ENCODE measurements around the gene BCL2L13. TPM values are rescaled to one million over a fixed set of nuclear protein-coding genes. Genes with fewer than 3 reads are reported as not detected.
"Not testable (repeated sequence)": the region's sequence is repeated elsewhere in the genome, so short reads cannot be mapped to it uniquely, and the experiment has no call there.

BCL2L13 gene
- total RNA-seq, 2 experiments from 2014 or later, result 30.8 to 33.6 TPM

- H3K27ac Mint-ChIP-seq, result no peak overlapping the region
- no peaks in the 10 kb centered on the region for H3K4me1 Mint-ChIP-seq
- POLR2A ChIA-PET, result no interaction called here
- H3K9me3 Mint-ChIP-seq, result no peaks in the 10 kb centered on the region
- ATAC-seq (ENCODE audit: low read depth) (no peak), DNase-seq (no peak)
- H3K27me3 Mint-ChIP-seq, result no peaks in the 10 kb centered on the region
- H3K4me3 Mint-ChIP-seq, result no peak overlapping the region
- H3K36me3 Mint-ChIP-seq, result peaks cover 1% of the 10 kb centered on the region
Observed at GRCh38 chr22:17746916-17747315, 108.4 kb downstream of the BCL2L13 start.

GRCh38 chr22:17748555-17749353 lies 110.2 kb downstream of the BCL2L13 start:
- H3K9me3 Mint-ChIP-seq, result no peaks in the 10 kb centered on the region
- POLR2A ChIA-PET, result no interaction called here
- H3K27ac Mint-ChIP-seq, result no peak overlapping the region
- H3K27me3 Mint-ChIP-seq, result no peaks in the 10 kb centered on the region
- DNase-seq (no peak), ATAC-seq (ENCODE audit: low read depth) (no peak)
- H3K4me1 Mint-ChIP-seq, result no peaks in the 10 kb centered on the region
- no peak overlapping the region for H3K4me3 Mint-ChIP-seq
- H3K36me3 Mint-ChIP-seq, result no peaks in the 10 kb centered on the region

- no peak for ATAC-seq (ENCODE audit: low read depth)
- POLR2A ChIA-PET, result no interaction called here
- Mint-ChIP-seq H3K27me3 (no peaks in the 10 kb centered on the region), H3K4me1 (no peaks in the 10 kb centered on the region), H3K27ac (no peak overlapping the region), H3K9me3 (no peaks in the 10 kb centered on the region), H3K4me3 (no peak overlapping the region), H3K36me3 (no peaks in the 10 kb centered on the region)
- no peak for DNase-seq
Observed at GRCh38 chr22:17749605-17750395, 111.2 kb downstream of the BCL2L13 start.

GRCh38 chr22:17751596-17751995 lies 113.0 kb downstream of the BCL2L13 start:
- H3K36me3 Mint-ChIP-seq, result no peaks in the 10 kb centered on the region
- no peaks in the 10 kb centered on the region for H3K9me3 Mint-ChIP-seq
- DNase-seq, result no peak
- no peak for ATAC-seq (ENCODE audit: low read depth)
- POLR2A ChIA-PET, result no interaction called here
- H3K27ac Mint-ChIP-seq, result no peak overlapping the region
- no peak overlapping the region for H3K4me3 Mint-ChIP-seq
- no peaks in the 10 kb centered on the region for H3K4me1 Mint-ChIP-seq
- no peaks in the 10 kb centered on the region for H3K27me3 Mint-ChIP-seq

- Mint-ChIP-seq H3K36me3 (no peaks in the 10 kb centered on the region), H3K27ac (no peak overlapping the region), H3K27me3 (no peaks in the 10 kb centered on the region), H3K4me3 (no peak overlapping the region), H3K4me1 (no peaks in the 10 kb centered on the region), H3K9me3 (no peaks in the 10 kb centered on the region)
- POLR2A ChIA-PET, result no interaction called here
- no peak for DNase-seq
- ATAC-seq (ENCODE audit: low read depth), result no peak
Observed at GRCh38 chr22:17753401-17753989, 114.9 kb downstream of the BCL2L13 start.

- Mint-ChIP-seq H3K4me1 (no peaks in the 10 kb centered on the region), H3K27me3 (no peaks in the 10 kb centered on the region), H3K4me3 (no peak overlapping the region), H3K27ac (no peak overlapping the region), H3K9me3 (no peaks in the 10 kb centered on the region), H3K36me3 (no peaks in the 10 kb centered on the region)
- DNase-seq (no peak), ATAC-seq (ENCODE audit: low read depth) (peak; percentile 60)
- POLR2A ChIA-PET, result interaction anchor here (0.5 to 1.0 kb wide), 2 partner anchors 31 to 396 kb away, joined by 3 to 7 read pairs; partner anchors contain the start of gene USP18
Observed at GRCh38 chr22:17754233-17754925, 115.8 kb downstream of the BCL2L13 start.

- Mint-ChIP-seq H3K27ac (no peak overlapping the region), H3K4me1 (peaks cover 8% of the 10 kb centered on the region), H3K9me3 (no peaks in the 10 kb centered on the region), H3K36me3 (no peaks in the 10 kb centered on the region), H3K4me3 (no peak overlapping the region), H3K27me3 (peaks cover 5% of the 10 kb centered on the region)
- no peak for DNase-seq
- ATAC-seq (ENCODE audit: low read depth), result no peak
- POLR2A ChIA-PET, result no interaction called here
Observed at GRCh38 chr22:17761138-17761488, 122.6 kb downstream of the BCL2L13 start.

- POLR2A ChIA-PET, result interaction anchor here (0.6 kb wide), 1 partner anchor 14 kb away, joined by 3 read pairs; no protein-coding TSS in a partner anchor
- Mint-ChIP-seq H3K4me1 (peaks cover 18% of the 10 kb centered on the region), H3K27me3 (peaks cover 10% of the 10 kb centered on the region)
- not testable (repeated sequence) for H3K4me3 Mint-ChIP-seq; H3K9me3 Mint-ChIP-seq; H3K36me3 Mint-ChIP-seq; ATAC-seq (ENCODE audit: low read depth); H3K27ac Mint-ChIP-seq; DNase-seq
Observed at GRCh38 chr22:17763442-17763841, 124.9 kb downstream of the BCL2L13 start.

- Mint-ChIP-seq H3K4me1 (peaks cover 18% of the 10 kb centered on the region), H3K36me3 (no peaks in the 10 kb centered on the region), H3K4me3 (no peak overlapping the region), H3K27me3 (peaks cover 10% of the 10 kb centered on the region), H3K9me3 (no peaks in the 10 kb centered on the region), H3K27ac (no peak overlapping the region)
- DNase-seq (no peak), ATAC-seq (ENCODE audit: low read depth) (no peak)
- POLR2A ChIA-PET, result interaction anchor here (0.5 kb wide), 1 partner anchor 42 kb away, joined by 3 read pairs; no protein-coding TSS in a partner anchor
Observed at GRCh38 chr22:17764036-17764435, 125.5 kb downstream of the BCL2L13 start.

- not testable (repeated sequence) for ATAC-seq (ENCODE audit: low read depth); H3K36me3 Mint-ChIP-seq; H3K27ac Mint-ChIP-seq; H3K4me3 Mint-ChIP-seq; H3K9me3 Mint-ChIP-seq; DNase-seq
- H3K4me1 Mint-ChIP-seq, result peaks cover 18% of the 10 kb centered on the region
- POLR2A ChIA-PET, result interaction anchor here (0.6 kb wide), 1 partner anchor 425 kb away, joined by 4 read pairs; no protein-coding TSS in a partner anchor
- H3K27me3 Mint-ChIP-seq, result peaks cover 10% of the 10 kb centered on the region
Observed at GRCh38 chr22:17764852-17765251, 126.3 kb downstream of the BCL2L13 start.

- peaks cover 10% of the 10 kb centered on the region for H3K27me3 Mint-ChIP-seq
- no peak for DNase-seq
- H3K4me3 Mint-ChIP-seq, result peak overlapping the region; percentile 77
- peak overlapping the region; percentile 73 for H3K27ac Mint-ChIP-seq
- no peaks in the 10 kb centered on the region for H3K36me3 Mint-ChIP-seq
- no peaks in the 10 kb centered on the region for H3K9me3 Mint-ChIP-seq
- POLR2A ChIA-PET, result interaction anchor here (1.4 to 1.6 kb wide), 3 partner anchors 10 to 14 kb away, joined by 3 to 7 read pairs (median 6); no protein-coding TSS in a partner anchor
- peaks cover 27% of the 10 kb centered on the region for H3K4me1 Mint-ChIP-seq
- peak; percentile 81 for ATAC-seq (ENCODE audit: low read depth)
Observed at GRCh38 chr22:17767233-17768065, 128.9 kb downstream of the BCL2L13 start.

GRCh38 chr22:17769013-17769715 lies 130.6 kb downstream of the BCL2L13 start:
- Mint-ChIP-seq H3K4me3 (no peak overlapping the region), H3K27me3 (peaks cover 10% of the 10 kb centered on the region), H3K4me1 (peaks cover 35% of the 10 kb centered on the region), H3K9me3 (no peaks in the 10 kb centered on the region), H3K27ac (no peak overlapping the region), H3K36me3 (peaks cover 3% of the 10 kb centered on the region)
- DNase-seq, result no peak
- no peak for ATAC-seq (ENCODE audit: low read depth)
- POLR2A ChIA-PET, result no interaction called here

Measured in activated naive CD8-positive, alpha-beta T cell treated with anti-CD3 and anti-CD28 coated beads, Interleukin-2, amount 10 ng/mL, durations not matched to agents 7 days and 5 days (primary cell).